Ascending aorta (tissue), 2 donors: ENCODE measurements around the gene RETREG3. TPM values are rescaled to one million over a fixed set of nuclear protein-coding genes. Genes with fewer than 3 reads are reported as not detected.

Experiments
- DNase-seq, 2 donors: peaks; one replicate each; pipeline ENCODE4 v3.0.0-alpha.2; 2019; ENCODE audit warnings: low spot score in 2 of 2
- H3K27ac ChIP-seq, 2 donors: fragments of 200-600 bp; sonication (generic); one replicate each; pipeline ENCODE4 v1.5.1; 2016 to 2017; ENCODE audit warnings: mild to moderate bottlenecking in 1 of 2
- H3K27me3 ChIP-seq: fragments of 200-600 bp; sonication (generic); one replicate; pipeline ENCODE4 v1.5.1; 2017
- H3K36me3 ChIP-seq, 2 donors: fragments of 200-600 bp; sonication (generic); one replicate each; pipeline ENCODE4 v1.5.1; 2016
- H3K4me1 ChIP-seq, 2 donors: fragments of 200-600 bp; sonication (generic); one replicate each; pipeline ENCODE4 v1.5.1; 2016 to 2017; ENCODE audit warnings: mild to moderate bottlenecking in 1 of 2
- H3K4me3 ChIP-seq, 2 donors: fragments of 200-600 bp; sonication (generic); one replicate each; pipeline ENCODE4 v1.5.1; 2016 to 2017; ENCODE audit warnings: mild to moderate bottlenecking in 1 of 2
- H3K9me3 ChIP-seq, 2 donors: fragments of 200-600 bp; sonication (generic); one replicate each; pipeline ENCODE4 v1.5.1; 2016
- intact Hi-C: fragments of 100-400 bp; cut with DNase I; formaldehyde crosslinking; loops from one replicate; pipeline ENCODE4 v1.15.1; 2023
- total RNA-seq: library from RNA; depleted of rRNA; stranded (reverse); fragments of >200 nt; gene quantifications from one replicate; pipeline ENCODE4 v1.1.0, GENCODE V29; 2016
- TF ChIP-seq, protein P1 (sequence below), 3 experiments: fragments of 200-600 bp in 2 of 3; fragments of 450-650 bp in 1 of 3; sonication (generic) in 2 of 3; IDR thresholded peaks; one replicate each; pipeline ENCODE4 v1.5.1; 2016 to 2019; ENCODE audit warnings: antibody characterized with exemption in 3 of 3, mild to moderate bottlenecking in 1 of 3, moderate library complexity in 1 of 3

Gene RETREG3
- total RNA-seq, 1 donor from 2014 or later = 51.3 TPM

DNA sequence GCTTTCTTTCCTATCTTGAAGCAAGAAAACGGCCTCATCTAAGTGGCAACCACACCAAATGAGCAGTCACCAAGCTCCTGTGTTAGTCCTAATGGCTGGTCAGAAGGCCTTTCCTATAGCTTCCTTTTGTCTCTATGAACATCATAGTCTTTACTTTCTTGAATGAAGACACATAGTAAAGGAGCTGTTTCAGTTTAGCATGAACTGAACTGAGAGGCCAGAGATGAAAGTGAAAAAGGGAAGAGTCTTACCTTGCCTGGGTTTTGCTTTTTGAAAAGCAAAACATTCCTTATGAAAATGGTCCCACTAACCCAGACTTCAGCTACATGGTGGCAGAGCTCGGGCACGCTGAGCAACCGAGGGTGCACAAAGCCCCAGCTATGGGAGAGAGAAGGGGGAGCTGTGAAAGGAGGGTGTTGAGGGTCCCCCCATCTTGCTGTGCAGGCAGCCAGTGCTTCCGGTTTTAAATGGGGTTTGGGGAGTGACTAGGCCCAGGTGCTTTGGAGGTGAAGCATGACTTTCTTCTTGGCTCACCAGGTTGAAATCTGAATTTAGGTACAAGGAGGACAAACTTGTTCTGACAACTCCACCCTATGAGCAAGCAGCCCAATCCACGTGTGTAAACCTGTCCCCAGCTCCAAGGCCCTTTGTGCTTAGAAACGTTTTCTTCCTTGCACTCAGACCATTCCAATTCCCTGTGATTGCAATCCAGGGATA, 22.5 kb downstream of the RETREG3 start:
- H3K27ac ChIP-seq = no peak overlapping the region
- no peaks in the 10 kb centered on the region for H3K4me1 ChIP-seq
- no peaks in the 10 kb centered on the region for H3K27me3 ChIP-seq
- no peaks in the 10 kb centered on the region for H3K9me3 ChIP-seq
- intact Hi-C loops = no loop called here
- DNase-seq = no peak
- TF ChIP-seq, protein P1, sequence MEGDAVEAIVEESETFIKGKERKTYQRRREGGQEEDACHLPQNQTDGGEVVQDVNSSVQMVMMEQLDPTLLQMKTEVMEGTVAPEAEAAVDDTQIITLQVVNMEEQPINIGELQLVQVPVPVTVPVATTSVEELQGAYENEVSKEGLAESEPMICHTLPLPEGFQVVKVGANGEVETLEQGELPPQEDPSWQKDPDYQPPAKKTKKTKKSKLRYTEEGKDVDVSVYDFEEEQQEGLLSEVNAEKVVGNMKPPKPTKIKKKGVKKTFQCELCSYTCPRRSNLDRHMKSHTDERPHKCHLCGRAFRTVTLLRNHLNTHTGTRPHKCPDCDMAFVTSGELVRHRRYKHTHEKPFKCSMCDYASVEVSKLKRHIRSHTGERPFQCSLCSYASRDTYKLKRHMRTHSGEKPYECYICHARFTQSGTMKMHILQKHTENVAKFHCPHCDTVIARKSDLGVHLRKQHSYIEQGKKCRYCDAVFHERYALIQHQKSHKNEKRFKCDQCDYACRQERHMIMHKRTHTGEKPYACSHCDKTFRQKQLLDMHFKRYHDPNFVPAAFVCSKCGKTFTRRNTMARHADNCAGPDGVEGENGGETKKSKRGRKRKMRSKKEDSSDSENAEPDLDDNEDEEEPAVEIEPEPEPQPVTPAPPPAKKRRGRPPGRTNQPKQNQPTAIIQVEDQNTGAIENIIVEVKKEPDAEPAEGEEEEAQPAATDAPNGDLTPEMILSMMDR (IDR thresholded peaks at IDR 0.05) = no peak
- peaks cover 80 to 94% of the 10 kb centered on the region in 2 donors for H3K36me3 ChIP-seq
- H3K4me3 ChIP-seq = no peak overlapping the region

DNA sequence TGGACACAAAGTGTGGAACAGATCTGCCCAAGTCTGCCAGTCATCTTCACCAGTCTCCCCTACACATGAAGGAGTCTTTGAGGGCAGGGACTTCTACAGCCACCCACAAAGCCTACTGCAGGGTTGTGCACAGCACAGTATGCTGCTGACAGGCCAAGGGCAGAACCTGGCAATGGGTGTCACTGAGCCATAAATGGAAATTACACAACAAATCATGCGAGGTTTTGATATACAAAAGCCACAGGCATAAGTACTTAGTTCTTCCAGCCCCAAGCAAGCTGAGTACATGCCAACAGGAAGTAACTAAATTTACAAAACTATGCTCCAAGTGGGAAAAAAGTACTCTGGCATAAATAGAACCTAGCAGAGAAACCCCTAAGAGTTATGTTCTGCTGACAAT, 23.8 kb downstream of the RETREG3 start:
- H3K27ac ChIP-seq = no peak overlapping the region
- no peak for DNase-seq
- intact Hi-C loops = no loop called here

DNA sequence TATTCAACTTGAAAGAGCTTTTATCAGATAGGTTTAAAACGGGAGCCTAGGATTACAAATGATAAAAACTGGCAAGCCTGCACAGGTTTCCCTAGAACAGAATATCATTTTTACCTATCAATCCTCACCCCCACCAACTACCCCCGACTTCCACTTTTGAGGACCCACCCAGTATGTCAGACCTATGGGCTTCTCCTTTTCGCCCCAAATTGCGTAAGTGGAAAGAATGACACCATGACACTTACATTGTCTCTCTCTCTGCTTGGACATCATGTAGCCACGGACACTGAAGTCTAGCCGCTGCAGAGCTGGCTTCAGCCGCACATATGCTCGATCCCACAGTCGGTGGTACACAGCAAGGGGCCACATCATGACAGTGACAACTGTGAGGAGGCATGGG, 24.3 kb downstream of the RETREG3 start:
- H3K4me3 ChIP-seq = no peak overlapping the region
- H3K27me3 ChIP-seq = no peaks in the 10 kb centered on the region
- no peaks in the 10 kb centered on the region for H3K4me1 ChIP-seq
- intact Hi-C loops = no loop called here
- no peaks in the 10 kb centered on the region for H3K9me3 ChIP-seq
- H3K27ac ChIP-seq = no peak overlapping the region
- peaks cover 73 to 98% of the 10 kb centered on the region in 2 donors for H3K36me3 ChIP-seq
- DNase-seq = no peak
- TF ChIP-seq, protein P1 (IDR thresholded peaks at IDR 0.05) = no peak

More for the DNA sequence above, 23.8 kb downstream of the RETREG3 start:
- no peaks in the 10 kb centered on the region for H3K9me3 ChIP-seq
- peaks cover 78 to 98% of the 10 kb centered on the region in 2 donors for H3K36me3 ChIP-seq
- no peaks in the 10 kb centered on the region for H3K27me3 ChIP-seq
- H3K4me1 ChIP-seq = no peaks in the 10 kb centered on the region
- TF ChIP-seq, protein P1 (IDR thresholded peaks at IDR 0.05) = no peak
- H3K4me3 ChIP-seq = no peak overlapping the region

DNA sequence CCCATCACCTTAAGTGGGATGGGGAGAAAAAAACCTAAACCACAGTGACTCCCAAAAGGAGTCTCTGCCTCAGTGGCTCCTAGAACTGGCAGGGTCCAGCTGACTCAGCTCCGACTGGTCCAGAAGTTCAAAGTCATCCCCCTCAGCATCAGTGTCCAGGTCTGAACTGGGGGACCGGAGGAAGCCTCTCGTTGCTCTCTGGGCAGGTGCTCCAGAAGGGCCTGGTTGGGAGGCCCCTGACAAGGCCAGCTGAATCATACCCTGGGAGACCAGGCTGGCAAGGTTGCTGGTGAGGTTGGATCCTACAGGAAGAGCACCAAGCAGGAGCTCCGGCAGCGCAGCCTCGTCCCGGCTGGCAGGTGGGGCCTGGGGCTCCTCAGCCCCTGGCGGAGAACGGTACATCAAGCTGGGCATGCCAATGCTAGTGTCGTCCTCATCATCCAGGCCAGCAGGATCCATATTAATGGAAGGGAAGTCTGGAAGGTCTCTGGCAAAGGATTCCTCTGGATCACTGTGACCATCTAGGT, 27.4 kb downstream of the RETREG3 start:
- Histone ChIP-seq H3K4me3 (no peak overlapping the region), H3K4me1 (peaks cover 5 to 12% of the 10 kb centered on the region in 2 donors), H3K9me3 (no peaks in the 10 kb centered on the region), H3K36me3 (peaks cover 52 to 72% of the 10 kb centered on the region in 2 donors), H3K27me3 (no peaks in the 10 kb centered on the region), H3K27ac (no peak overlapping the region)
- TF ChIP-seq, protein P1 (IDR thresholded peaks at IDR 0.05) = no peak
- intact Hi-C loops = no loop called here
- DNase-seq = no peak

DNA sequence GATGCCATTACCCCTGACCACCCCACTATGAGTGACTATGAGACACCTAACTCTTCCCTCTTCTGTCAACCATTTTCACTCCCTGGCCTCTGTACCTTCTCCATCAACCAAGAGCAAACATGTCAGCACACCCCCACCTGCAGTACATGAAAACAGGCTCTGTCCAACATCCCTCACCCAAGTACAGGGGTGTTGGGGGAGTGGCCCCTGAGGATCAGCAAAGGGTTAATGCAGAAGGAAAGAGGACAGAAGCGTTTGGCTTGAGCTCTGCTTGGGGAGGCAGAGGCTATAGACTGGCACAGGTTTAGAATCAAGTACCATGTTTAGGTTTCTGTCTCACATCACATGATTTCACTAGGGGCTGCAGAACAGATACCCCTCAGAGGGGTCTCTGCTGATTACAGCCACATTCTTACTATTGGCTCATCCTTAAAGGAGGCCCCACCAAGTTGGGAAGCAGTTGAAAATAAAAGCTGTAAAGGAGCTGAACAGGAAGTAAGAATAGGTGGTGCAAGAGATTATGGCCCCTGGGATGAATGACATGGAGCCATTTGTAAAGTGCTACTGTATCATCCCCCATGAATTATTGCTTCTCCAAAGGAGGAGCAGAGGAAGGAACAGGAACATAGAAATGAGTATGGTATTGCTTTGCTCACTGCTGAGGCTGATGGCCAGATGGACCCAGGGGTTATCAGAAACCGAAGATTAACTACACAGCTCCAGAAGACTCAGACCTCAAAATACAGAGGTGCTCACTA, 29.2 kb downstream of the RETREG3 start:
- H3K27ac ChIP-seq = no peak overlapping the region
- peaks cover 42 to 55% of the 10 kb centered on the region in 2 donors for H3K36me3 ChIP-seq
- TF ChIP-seq, protein P1 (IDR thresholded peaks at IDR 0.05) = no peak
- no peaks in the 10 kb centered on the region for H3K9me3 ChIP-seq
- no peaks in the 10 kb centered on the region for H3K27me3 ChIP-seq
- H3K4me3 ChIP-seq = no peak overlapping the region
- H3K4me1 ChIP-seq = peaks cover 5 to 12% of the 10 kb centered on the region in 2 donors
- intact Hi-C loops = loop anchor here (10.0 kb wide), 1 partner anchor 245 kb away; the partner anchor contains the start of gene BECN1
- no peak for DNase-seq
